Lower leg skin (tissue), 4 donors: ENCODE data around the gene DLG2. TPM values are rescaled to one million over a fixed set of nuclear protein-coding genes. Genes with fewer than 3 reads are reported as not detected.

Experiments
- DNase-seq, 2 donors: peaks; one replicate each; pipeline ENCODE4 v3.0.0-alpha.2; 2019; ENCODE audit warnings: low spot score in 2 of 2
- H3K4me3 ChIP-seq: fragments of 200-600 bp; sonication (generic); 2 replicates; pipeline ENCODE4 v1.5.1; 2017; ENCODE audit warnings: mild to moderate bottlenecking, low read depth; ENCODE audit not compliant: poor library complexity, severe bottlenecking
- POLR2A ChIP-seq, 2 donors: fragments of 450-650 bp; IDR thresholded peaks; one replicate each; pipeline ENCODE4 v1.6.1; 2016 to 2017; ENCODE audit warnings: antibody characterized with exemption in 2 of 2, mild to moderate bottlenecking in 1 of 2, moderate library complexity in 1 of 2
- WGBS, 2 donors: methylation state at CpG; one replicate each; pipeline ENCODE4 v1.1.5; 2018; 5-methylcytosine and 5-hydroxymethylcytosine counted together
- intact Hi-C: fragments of 100-400 bp; cut with DNase I; formaldehyde crosslinking; loops from one replicate; pipeline ENCODE4 v1.15.0; 2023; ENCODE audit warnings: low total_unique reads
- total RNA-seq, 4 donors: library from RNA; depleted of rRNA; stranded (reverse); fragments of >200 nt; gene quantifications; one replicate each; pipeline ENCODE4 v1.1.0, GENCODE V29; 2016
- TF ChIP-seq, protein P1 (sequence below), 3 donors: fragments of 450-650 bp; IDR thresholded peaks; one replicate each; pipeline ENCODE4 v1.5.1; 2016; ENCODE audit warnings: antibody characterized with exemption in 3 of 3, mild to moderate bottlenecking in 3 of 3, moderate library complexity in 2 of 3

Gene DLG2
- total RNA-seq, 4 donors from 2014 or later = 37.6 to 68.3 (median 46.0) TPM

DNA sequence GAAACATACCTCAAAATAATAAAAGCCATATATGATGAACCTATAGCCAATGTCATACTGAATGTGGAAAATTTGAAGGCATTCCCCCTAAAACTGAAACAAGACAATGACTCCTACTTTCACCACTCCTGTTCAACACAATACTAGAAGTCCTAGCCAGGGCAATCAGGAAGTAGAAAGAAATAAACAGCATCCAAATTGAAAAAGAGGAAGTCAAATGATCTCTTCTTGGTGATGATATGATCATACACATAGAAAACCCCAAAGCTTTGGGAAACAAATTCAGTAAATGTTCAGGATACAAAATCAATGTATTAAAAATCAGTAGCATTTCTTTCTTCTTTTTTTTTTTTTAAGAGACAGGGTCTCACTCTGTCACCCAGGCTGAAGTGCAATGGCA is 109.9 kb downstream of the DLG2 start:
- DNase-seq = no peak
- no peak for TF ChIP-seq POLR2A (IDR thresholded peaks at IDR 0.05)
- TF ChIP-seq, protein P1, sequence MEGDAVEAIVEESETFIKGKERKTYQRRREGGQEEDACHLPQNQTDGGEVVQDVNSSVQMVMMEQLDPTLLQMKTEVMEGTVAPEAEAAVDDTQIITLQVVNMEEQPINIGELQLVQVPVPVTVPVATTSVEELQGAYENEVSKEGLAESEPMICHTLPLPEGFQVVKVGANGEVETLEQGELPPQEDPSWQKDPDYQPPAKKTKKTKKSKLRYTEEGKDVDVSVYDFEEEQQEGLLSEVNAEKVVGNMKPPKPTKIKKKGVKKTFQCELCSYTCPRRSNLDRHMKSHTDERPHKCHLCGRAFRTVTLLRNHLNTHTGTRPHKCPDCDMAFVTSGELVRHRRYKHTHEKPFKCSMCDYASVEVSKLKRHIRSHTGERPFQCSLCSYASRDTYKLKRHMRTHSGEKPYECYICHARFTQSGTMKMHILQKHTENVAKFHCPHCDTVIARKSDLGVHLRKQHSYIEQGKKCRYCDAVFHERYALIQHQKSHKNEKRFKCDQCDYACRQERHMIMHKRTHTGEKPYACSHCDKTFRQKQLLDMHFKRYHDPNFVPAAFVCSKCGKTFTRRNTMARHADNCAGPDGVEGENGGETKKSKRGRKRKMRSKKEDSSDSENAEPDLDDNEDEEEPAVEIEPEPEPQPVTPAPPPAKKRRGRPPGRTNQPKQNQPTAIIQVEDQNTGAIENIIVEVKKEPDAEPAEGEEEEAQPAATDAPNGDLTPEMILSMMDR (IDR thresholded peaks at IDR 0.05) = no peak
- no peak overlapping the region for H3K4me3 ChIP-seq
- intact Hi-C loops = no loop called here

DNA sequence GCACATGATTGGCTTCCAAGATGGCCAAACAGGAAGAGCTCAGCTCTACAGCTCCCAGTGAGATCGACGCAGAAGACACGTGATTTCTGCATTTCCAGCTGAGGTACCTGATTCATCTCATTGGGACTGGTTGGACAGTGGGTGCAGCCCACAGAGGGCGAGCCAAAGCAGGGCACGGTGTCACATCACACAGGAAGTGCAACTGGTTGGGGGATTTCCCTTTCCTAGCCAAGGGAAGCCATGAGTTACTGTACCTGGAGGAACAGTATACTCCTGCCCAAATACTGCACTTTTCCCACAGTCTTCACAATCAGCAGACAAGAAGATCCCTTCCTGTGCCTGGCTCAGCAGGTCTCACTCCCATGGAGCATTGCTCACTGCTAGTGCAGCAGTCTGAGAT is 131.2 kb downstream of the DLG2 start:
- WGBS, 2 donors = 89 to 91% methylated on average over 5 of the region's 5 CpGs
- TF ChIP-seq, protein P1 (IDR thresholded peaks at IDR 0.05) = no peak
- no peak for TF ChIP-seq POLR2A (IDR thresholded peaks at IDR 0.05)
- DNase-seq = no peak
- intact Hi-C loops = no loop called here
- no peak overlapping the region for H3K4me3 ChIP-seq

DNA sequence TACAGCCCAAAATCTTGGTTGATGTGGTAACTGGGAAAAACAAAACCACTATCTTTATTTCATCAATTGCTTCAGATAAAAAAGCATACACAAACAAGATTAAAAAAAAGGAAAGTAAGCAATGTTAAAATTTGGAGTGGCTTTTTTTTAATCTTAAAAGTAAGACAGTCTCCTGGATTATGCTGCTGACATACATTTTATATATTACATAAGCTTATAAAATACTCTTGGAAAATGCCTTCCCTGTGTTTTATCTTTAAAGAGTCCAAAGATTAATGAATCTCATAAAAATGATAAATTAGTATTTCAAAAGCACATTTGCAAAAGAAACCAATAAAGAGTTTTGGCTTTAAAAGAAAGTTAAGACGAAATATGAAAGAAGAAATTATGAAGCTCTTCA is 132.7 kb downstream of the DLG2 start:
- H3K4me3 ChIP-seq = no peak overlapping the region
- WGBS, 2 donors = 0% methylated on average over 1 of the region's 1 CpG
- DNase-seq = no peak
- intact Hi-C loops = no loop called here
- TF ChIP-seq, protein P1 (IDR thresholded peaks at IDR 0.05) = no peak

DNA sequence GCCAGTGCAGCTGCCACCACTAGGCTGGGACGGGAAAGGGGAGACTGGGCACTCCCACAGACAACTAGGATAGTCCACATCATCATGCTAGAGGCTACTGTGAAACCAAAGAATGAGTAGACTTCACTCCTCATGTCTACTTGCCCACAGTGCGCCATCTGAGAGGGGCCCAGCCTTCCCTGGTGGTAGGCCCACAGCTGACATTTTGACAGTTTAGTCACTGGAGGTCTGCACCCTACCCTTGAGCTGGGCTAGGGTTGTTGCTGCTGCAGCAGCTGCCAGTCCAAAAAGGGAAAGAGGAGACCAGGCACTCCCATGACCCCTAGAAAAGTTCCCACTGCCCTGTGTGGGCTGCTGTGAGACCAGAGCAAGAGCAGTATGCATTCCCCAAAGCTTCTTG is 141.2 kb downstream of the DLG2 start:
- TF ChIP-seq, protein P1 (IDR thresholded peaks at IDR 0.05) = no peak
- TF ChIP-seq POLR2A (IDR thresholded peaks at IDR 0.05) = no peak
- no peak for DNase-seq
- intact Hi-C loops = no loop called here
- H3K4me3 ChIP-seq = no peak overlapping the region
- WGBS, 2 donors = 86 to 88% methylated on average over 2 of the region's 2 CpGs

DNA sequence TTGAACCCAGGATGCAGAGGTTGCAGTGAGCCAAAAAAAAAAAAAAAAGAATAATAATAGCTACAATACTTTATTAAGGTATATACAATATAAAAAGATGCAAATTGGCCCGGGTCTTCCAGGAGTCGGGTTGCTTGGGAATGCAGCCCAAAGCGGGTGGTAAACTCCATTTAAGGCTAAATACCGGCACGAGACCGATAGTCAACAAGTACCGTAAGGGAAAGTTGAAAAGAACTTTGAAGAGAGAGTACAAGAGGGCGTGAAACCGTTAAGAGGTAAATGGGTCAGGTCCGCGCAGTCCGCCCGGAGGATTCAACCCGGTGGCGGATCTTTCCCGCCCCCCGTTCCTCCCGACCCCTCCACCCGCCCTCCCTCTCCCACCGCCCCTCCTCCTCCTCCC is 143.3 kb downstream of the DLG2 start:
- no peak for DNase-seq
- TF ChIP-seq, protein P1 (IDR thresholded peaks at IDR 0.05) = no peak
- TF ChIP-seq POLR2A (IDR thresholded peaks at IDR 0.05) = no peak
- intact Hi-C loops = no loop called here
- 90 to 97% methylated on average over 20 of the region's 20 CpGs for WGBS, 2 donors
- no peak overlapping the region for H3K4me3 ChIP-seq

DNA sequence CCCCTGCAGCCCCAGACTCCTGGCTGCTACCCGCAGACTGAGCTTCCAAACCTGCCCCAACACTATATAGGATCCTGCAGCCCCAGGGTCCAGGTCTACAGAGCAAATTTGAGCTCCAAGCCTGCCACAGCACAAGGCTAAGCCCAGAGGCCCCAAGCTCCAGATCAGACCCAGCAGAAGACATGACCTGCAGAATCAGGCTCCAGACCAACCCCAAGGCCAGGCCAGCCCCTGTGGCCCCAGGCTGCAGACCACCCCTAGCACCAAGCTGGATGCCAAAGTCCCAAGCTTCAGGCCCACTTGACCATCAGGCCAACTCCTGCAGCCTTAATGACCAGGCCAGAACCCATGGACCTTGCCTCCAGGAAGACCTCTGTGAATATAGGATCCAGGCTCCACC is 145.3 kb downstream of the DLG2 start:
- H3K4me3 ChIP-seq = no peak overlapping the region
- no peak for TF ChIP-seq POLR2A (IDR thresholded peaks at IDR 0.05)
- TF ChIP-seq, protein P1 (IDR thresholded peaks at IDR 0.05) = no peak
- WGBS, 2 donors = 82 to 100% methylated on average over 1 of the region's 1 CpG
- DNase-seq = no peak
- intact Hi-C loops = no loop called here
